ENCODE measurements around the gene VARS1. TPM values are rescaled to one million over a fixed set of nuclear protein-coding genes. Genes with fewer than 3 reads are reported as not detected.
"Not testable (repeated sequence)": the region's sequence is repeated elsewhere in the genome, so short reads cannot be mapped to it uniquely, and the experiment has no call there.

Gene VARS1
- total and polyA plus RNA-seq, 5 donors: 14.8 to 30.6 (median 23.3) TPM

- H3K9me3 ChIP-seq (ENCODE audit: control insufficient read depth, low read length); intact Hi-C loops (cut with DNase I); H3K4me1 ChIP-seq (ENCODE audit: control insufficient read depth, insufficient read depth, low read length); H3K27me3 ChIP-seq (ENCODE audit: control insufficient read depth, insufficient read depth); H3K4me3 ChIP-seq (ENCODE audit: low read length); ATAC-seq; DNase-seq; H3K27ac ChIP-seq (ENCODE audit: low read length): not testable (repeated sequence)
- 92% methylated on average over 10 of the region's 10 CpGs for WGBS
These were observed 13.0 kb upstream of the VARS1 start for GRCh38 chr6:31808599-31808998.

- WGBS: under 1% methylated on average over 51 of the region's 51 CpGs
- H3K4me3 ChIP-seq (ENCODE audit: low read length): peak within 1 kb of the TSS; percentile 55
- ATAC-seq (peak; percentile 99), DNase-seq (peak; percentile 99)
- H3K4me1 ChIP-seq (ENCODE audit: control insufficient read depth, insufficient read depth, low read length): no peaks in the 10 kb centered on the region
- H3K9me3 ChIP-seq (ENCODE audit: control insufficient read depth, low read length): no peaks in the 10 kb centered on the region
- no peaks in the 10 kb centered on the region for H3K27me3 ChIP-seq (ENCODE audit: control insufficient read depth, insufficient read depth)
- intact Hi-C loops (cut with DNase I): no loop called here
- H3K27ac ChIP-seq (ENCODE audit: low read length): peak within 1 kb of the TSS; percentile 78
These were observed 11.1 kb upstream of the VARS1 start, which contains the start of gene LSM2 for GRCh38 chr6:31806470-31807272. TSS of gene LSM2 (minus strand) at chr6:31806966. CDS start at chr6:31806757, 209 bp downstream.

- DNase-seq (peak in 1 of 3 donors; percentile 20), ATAC-seq (peak; percentile 2 to 5)
- Histone ChIP-seq H3K4me1 (ENCODE audit: control insufficient read depth, insufficient read depth, low read length) (no peaks in the 10 kb centered on the region), H3K4me3 (ENCODE audit: low read length) (peak overlapping the region; percentile 55), H3K9me3 (ENCODE audit: control insufficient read depth, low read length) (no peaks in the 10 kb centered on the region), H3K27me3 (ENCODE audit: control insufficient read depth, insufficient read depth) (no peaks in the 10 kb centered on the region), H3K27ac (ENCODE audit: low read length) (peak overlapping the region; percentile 78)
- 14% methylated on average over 7 of the region's 7 CpGs for WGBS
- intact Hi-C loops (cut with DNase I): no loop called here
These were observed 10.5 kb upstream of the VARS1 start for GRCh38 chr6:31805939-31806469.

- intact Hi-C loops (cut with DNase I): not testable (repeated sequence)
These were observed 5.7 kb upstream of the VARS1 start for GRCh38 chr6:31801031-31801927.

GRCh38 chr6:31799781-31800180, 4.2 kb upstream of the VARS1 start:
- peak in 1 of 3 donors; percentile 54 for DNase-seq
- Histone ChIP-seq H3K9me3 (ENCODE audit: control insufficient read depth, low read length) (no peaks in the 10 kb centered on the region), H3K27me3 (ENCODE audit: control insufficient read depth, insufficient read depth) (no peaks in the 10 kb centered on the region), H3K27ac (ENCODE audit: low read length) (no peak overlapping the region), H3K4me3 (ENCODE audit: low read length) (no peak overlapping the region), H3K4me1 (ENCODE audit: control insufficient read depth, insufficient read depth, low read length) (no peaks in the 10 kb centered on the region)
- no peak for ATAC-seq
- WGBS: 75% methylated on average over 12 of the region's 12 CpGs
- intact Hi-C loops (cut with DNase I): no loop called here

More at GRCh38 chr6:31801031-31801927, 5.7 kb upstream of the VARS1 start:
- not testable (repeated sequence) for H3K4me3 ChIP-seq (ENCODE audit: low read length); H3K27ac ChIP-seq (ENCODE audit: low read length); ATAC-seq; DNase-seq; H3K9me3 ChIP-seq (ENCODE audit: control insufficient read depth, low read length); H3K4me1 ChIP-seq (ENCODE audit: control insufficient read depth, insufficient read depth, low read length); H3K27me3 ChIP-seq (ENCODE audit: control insufficient read depth, insufficient read depth)
- 96% methylated on average over 8 of the region's 8 CpGs for WGBS

GRCh38 chr6:31797588-31797987, 2.0 kb upstream of the VARS1 start:
- no peaks in the 10 kb centered on the region for H3K27me3 ChIP-seq (ENCODE audit: control insufficient read depth, insufficient read depth)
- ATAC-seq (no peak), DNase-seq (peak in 2 of 3 donors; percentile 7 to 41)
- no peak overlapping the region for H3K4me3 ChIP-seq (ENCODE audit: low read length)
- WGBS: 43% methylated on average over 5 of the region's 5 CpGs
- H3K9me3 ChIP-seq (ENCODE audit: control insufficient read depth, low read length): no peaks in the 10 kb centered on the region
- H3K27ac ChIP-seq (ENCODE audit: low read length): no peak overlapping the region
- H3K4me1 ChIP-seq (ENCODE audit: control insufficient read depth, insufficient read depth, low read length): no peaks in the 10 kb centered on the region
- intact Hi-C loops (cut with DNase I): no loop called here

- no peak for ATAC-seq
- no peak overlapping the region for H3K4me3 ChIP-seq (ENCODE audit: low read length)
- H3K4me1 ChIP-seq (ENCODE audit: control insufficient read depth, insufficient read depth, low read length): no peaks in the 10 kb centered on the region
- DNase-seq: no peak
- H3K27ac ChIP-seq (ENCODE audit: low read length): no peak overlapping the region
- H3K27me3 ChIP-seq (ENCODE audit: control insufficient read depth, insufficient read depth): no peaks in the 10 kb centered on the region
- 75% methylated on average over 2 of the region's 2 CpGs for WGBS
- intact Hi-C loops (cut with DNase I): no loop called here
- H3K9me3 ChIP-seq (ENCODE audit: control insufficient read depth, low read length): no peaks in the 10 kb centered on the region
These were observed 1.4 kb upstream of the VARS1 start for GRCh38 chr6:31796993-31797385.

- DNase-seq: peak in 1 of 3 donors; percentile 61
- WGBS: under 1% methylated on average over 44 of the region's 44 CpGs
- H3K27ac ChIP-seq (ENCODE audit: low read length): peak overlapping the region; percentile 91
- no peaks in the 10 kb centered on the region for H3K27me3 ChIP-seq (ENCODE audit: control insufficient read depth, insufficient read depth)
- peak; percentile 14 to 19 for ATAC-seq
- intact Hi-C loops (cut with DNase I): loop anchor here in 1 of 4 donors (5.0 kb wide), 1 partner anchor 53 kb away; the partner anchor contains the start of gene MSH5
- H3K4me1 ChIP-seq (ENCODE audit: control insufficient read depth, insufficient read depth, low read length): no peaks in the 10 kb centered on the region
- no peaks in the 10 kb centered on the region for H3K9me3 ChIP-seq (ENCODE audit: control insufficient read depth, low read length)
- H3K4me3 ChIP-seq (ENCODE audit: low read length): peak overlapping the region; percentile 69
These were observed 511 bp downstream of the VARS1 start for GRCh38 chr6:31794866-31795615.

- Histone ChIP-seq H3K27ac (ENCODE audit: low read length) (no peak overlapping the region), H3K27me3 (ENCODE audit: control insufficient read depth, insufficient read depth) (no peaks in the 10 kb centered on the region), H3K4me1 (ENCODE audit: control insufficient read depth, insufficient read depth, low read length) (no peaks in the 10 kb centered on the region), H3K4me3 (ENCODE audit: low read length) (peak overlapping the region; percentile 69), H3K9me3 (ENCODE audit: control insufficient read depth, low read length) (no peaks in the 10 kb centered on the region)
- DNase-seq (no peak), ATAC-seq (no peak)
- WGBS: 18% methylated on average over 7 of the region's 7 CpGs
- intact Hi-C loops (cut with DNase I): loop anchor here in 1 of 4 donors (5.0 kb wide), 1 partner anchor 52 kb away; the partner anchor contains the start of gene MSH5
These were observed 1.2 kb downstream of the VARS1 start for GRCh38 chr6:31794294-31794865.

- not testable (repeated sequence) for H3K27ac ChIP-seq (ENCODE audit: low read length); H3K27me3 ChIP-seq (ENCODE audit: control insufficient read depth, insufficient read depth); H3K9me3 ChIP-seq (ENCODE audit: control insufficient read depth, low read length); ATAC-seq; H3K4me3 ChIP-seq (ENCODE audit: low read length); H3K4me1 ChIP-seq (ENCODE audit: control insufficient read depth, insufficient read depth, low read length)
- intact Hi-C loops (cut with DNase I): loop anchor here in 1 of 4 donors (5.0 kb wide), 1 partner anchor 52 kb away; the partner anchor contains the start of gene MSH5
- whole genome bisulfite sequencing: 89% methylated on average over 6 of the region's 6 CpGs
- peak in 1 of 3 donors; percentile 7 for DNase-seq
These were observed 1.7 kb downstream of the VARS1 start for GRCh38 chr6:31793927-31794245.

All from right cardiac atrium (tissue), 5 donors.